ENCODE results near the gene IFITM1. TPM values are rescaled to one million over a fixed set of nuclear protein-coding genes. Genes with fewer than 3 reads are reported as not detected.

The IFITM1 gene
- polyA plus RNA-seq, 3 donors, result 26.0 to 49.5 (median 36.3) TPM

DNA sequence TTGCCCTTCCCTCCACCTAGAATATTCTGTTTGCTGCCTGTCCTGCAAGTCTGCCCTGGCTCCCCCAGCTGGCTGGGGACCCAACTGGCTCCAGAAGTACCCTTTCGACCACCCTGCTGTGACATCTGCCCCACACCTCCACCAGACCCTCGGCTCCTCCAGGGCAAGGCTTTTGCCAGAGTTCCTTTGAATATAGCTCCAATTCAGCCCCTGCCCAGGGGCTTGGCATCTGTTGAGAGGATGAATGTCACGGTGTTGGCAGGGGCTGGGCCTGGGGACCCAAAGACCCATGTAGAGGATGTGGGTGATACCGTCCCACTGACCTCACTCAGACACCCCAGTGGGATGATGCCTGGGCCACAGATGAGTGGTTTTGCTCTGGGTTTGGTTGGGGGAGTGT is 31.7 kb upstream of the IFITM1 start:
- Histone ChIP-seq H3K36me3 (replicated peaks in 1 of 2; ENCODE audit: control insufficient read depth in 1 of 2, insufficient read depth in 2 of 2, low read length in 2 of 2) (no peaks in the 10 kb centered on the region), H2AFZ (ENCODE audit: insufficient read depth, low read depth, low read length, poor library complexity, severe bottlenecking) (no peak overlapping the region), H3K4me3 (replicated peaks in 1 of 3; ENCODE audit: low read depth in 2 of 3, low read length in 3 of 3) (no peak overlapping the region), H3K4me2 (replicated peaks; ENCODE audit: extremely low read depth, low read length, poor library complexity, severe bottlenecking) (no peak overlapping the region), H3K27me3 (ENCODE audit: control insufficient read depth in 2 of 2, insufficient read depth in 2 of 2, low read length in 2 of 2) (peaks cover 40 to 62% of the 10 kb centered on the region in 2 donors), H3K9ac (ENCODE audit: insufficient read depth, low read length, poor library complexity, severe bottlenecking) (no peak overlapping the region), H4K20me1 (ENCODE audit: insufficient read depth, low read length) (peaks cover 5% of the 10 kb centered on the region), H3K27ac (ENCODE audit: low read depth in 1 of 2, low read length in 2 of 2) (no peak overlapping the region), H3K9me3 (replicated peaks in 1 of 2; ENCODE audit: control insufficient read depth in 1 of 2, insufficient read depth in 1 of 2, low read length in 2 of 2) (peaks cover 0 to 15% of the 10 kb centered on the region in 2 donors), H3K79me2 (ENCODE audit: insufficient read depth, low read length) (no peaks in the 10 kb centered on the region), H3K4me1 (ENCODE audit: control insufficient read depth in 1 of 2, insufficient read depth in 2 of 2, low read length in 2 of 2) (peaks cover 30 to 40% of the 10 kb centered on the region in 2 donors)
- intact Hi-C loops (cut with micrococcal nuclease), result no loop called here
- DNase-seq, result no peak
- peak overlapping the region in 2 of 7 donors; percentile 48 to 75 for H3K27ac Mint-ChIP-seq
- H3K27me3 Mint-ChIP-seq (ENCODE audit: low read depth in 3 of 3), result peaks cover 58 to 89% (median 61%) of the 10 kb centered on the region in 3 donors
- H3K4me3 Mint-ChIP-seq, result peak overlapping the region in 1 of 2 donors; percentile 91
- peaks cover 9 to 19% of the 10 kb centered on the region in 2 donors for H3K36me3 Mint-ChIP-seq
- peaks cover 30% of the 10 kb centered on the region for H3K4me1 Mint-ChIP-seq
- WGBS (ENCODE audit: insufficient coverage), result 100% methylated on average over 3 of the region's 4 CpGs
- peaks cover 0 to 26% (median 15%) of the 10 kb centered on the region in 7 donors for H3K9me3 Mint-ChIP-seq
- TF ChIP-seq, protein P1, sequence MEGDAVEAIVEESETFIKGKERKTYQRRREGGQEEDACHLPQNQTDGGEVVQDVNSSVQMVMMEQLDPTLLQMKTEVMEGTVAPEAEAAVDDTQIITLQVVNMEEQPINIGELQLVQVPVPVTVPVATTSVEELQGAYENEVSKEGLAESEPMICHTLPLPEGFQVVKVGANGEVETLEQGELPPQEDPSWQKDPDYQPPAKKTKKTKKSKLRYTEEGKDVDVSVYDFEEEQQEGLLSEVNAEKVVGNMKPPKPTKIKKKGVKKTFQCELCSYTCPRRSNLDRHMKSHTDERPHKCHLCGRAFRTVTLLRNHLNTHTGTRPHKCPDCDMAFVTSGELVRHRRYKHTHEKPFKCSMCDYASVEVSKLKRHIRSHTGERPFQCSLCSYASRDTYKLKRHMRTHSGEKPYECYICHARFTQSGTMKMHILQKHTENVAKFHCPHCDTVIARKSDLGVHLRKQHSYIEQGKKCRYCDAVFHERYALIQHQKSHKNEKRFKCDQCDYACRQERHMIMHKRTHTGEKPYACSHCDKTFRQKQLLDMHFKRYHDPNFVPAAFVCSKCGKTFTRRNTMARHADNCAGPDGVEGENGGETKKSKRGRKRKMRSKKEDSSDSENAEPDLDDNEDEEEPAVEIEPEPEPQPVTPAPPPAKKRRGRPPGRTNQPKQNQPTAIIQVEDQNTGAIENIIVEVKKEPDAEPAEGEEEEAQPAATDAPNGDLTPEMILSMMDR (IDR thresholded peaks at IDR 0.05), result no peak

DNA sequence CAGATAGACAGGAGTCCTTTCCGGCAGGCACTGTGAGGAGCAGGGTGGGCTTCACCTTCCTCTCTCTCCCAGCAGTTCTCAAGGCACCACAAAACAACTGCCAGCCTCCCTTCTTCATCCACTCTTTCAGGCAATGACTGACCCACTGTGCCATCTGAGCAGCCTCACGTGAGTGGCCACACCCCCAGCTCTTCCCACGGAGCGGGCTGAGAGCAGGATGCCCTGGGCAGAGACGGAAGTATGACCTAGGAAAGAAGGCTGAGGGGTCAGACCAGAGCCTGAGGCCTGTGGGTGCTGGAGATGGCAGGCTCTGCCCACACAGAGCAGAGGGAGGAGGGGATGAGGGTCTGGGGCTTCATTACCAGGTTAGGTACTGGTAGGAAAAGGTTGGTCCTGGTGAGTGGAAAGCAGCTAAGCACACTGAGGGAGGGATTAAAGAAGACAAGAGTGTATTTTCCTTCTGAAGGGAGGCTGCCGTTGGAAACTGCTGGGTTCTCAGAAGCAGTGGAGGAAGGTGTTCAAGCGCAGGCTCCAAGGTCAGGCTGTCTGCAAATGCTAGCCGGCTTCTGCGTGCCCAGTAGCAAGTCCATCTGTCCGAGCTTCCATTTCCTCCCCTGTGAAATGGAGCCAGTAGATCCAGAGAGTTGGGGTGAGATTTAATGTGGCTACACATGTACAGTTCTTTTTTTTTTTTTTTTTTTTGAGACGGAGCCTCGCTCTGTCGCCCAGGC is 31.0 kb upstream of the IFITM1 start:
- Histone ChIP-seq H3K27ac (ENCODE audit: low read depth in 1 of 2, low read length in 2 of 2) (no peak overlapping the region), H3K27me3 (ENCODE audit: control insufficient read depth in 2 of 2, insufficient read depth in 2 of 2, low read length in 2 of 2) (peaks cover 40 to 64% of the 10 kb centered on the region in 2 donors), H3K9ac (ENCODE audit: insufficient read depth, low read length, poor library complexity, severe bottlenecking) (no peak overlapping the region), H3K4me1 (ENCODE audit: control insufficient read depth in 1 of 2, insufficient read depth in 2 of 2, low read length in 2 of 2) (peaks cover 32 to 41% of the 10 kb centered on the region in 2 donors), H3K79me2 (ENCODE audit: insufficient read depth, low read length) (no peaks in the 10 kb centered on the region), H3K4me3 (replicated peaks in 1 of 3; ENCODE audit: low read depth in 2 of 3, low read length in 3 of 3) (no peak overlapping the region), H4K20me1 (ENCODE audit: insufficient read depth, low read length) (peaks cover 5% of the 10 kb centered on the region), H3K9me3 (replicated peaks in 1 of 2; ENCODE audit: control insufficient read depth in 1 of 2, insufficient read depth in 1 of 2, low read length in 2 of 2) (peaks cover 0 to 15% of the 10 kb centered on the region in 2 donors), H3K4me2 (replicated peaks; ENCODE audit: extremely low read depth, low read length, poor library complexity, severe bottlenecking) (no peak overlapping the region), H3K36me3 (replicated peaks in 1 of 2; ENCODE audit: control insufficient read depth in 1 of 2, insufficient read depth in 2 of 2, low read length in 2 of 2) (no peaks in the 10 kb centered on the region), H2AFZ (ENCODE audit: insufficient read depth, low read depth, low read length, poor library complexity, severe bottlenecking) (no peak overlapping the region)
- DNase-seq, result no peak
- peaks cover 30% of the 10 kb centered on the region for H3K4me1 Mint-ChIP-seq
- WGBS (ENCODE audit: insufficient coverage), result 72% methylated on average over 7 of the region's 13 CpGs
- H3K9me3 Mint-ChIP-seq, result peaks cover 0 to 26% (median 15%) of the 10 kb centered on the region in 7 donors
- TF ChIP-seq, protein P1 (IDR thresholded peaks at IDR 0.05), result no peak
- H3K27ac Mint-ChIP-seq, result peak overlapping the region in 1 of 7 donors; percentile 75
- peaks cover 9 to 20% of the 10 kb centered on the region in 2 donors for H3K36me3 Mint-ChIP-seq
- H3K27me3 Mint-ChIP-seq (ENCODE audit: low read depth in 3 of 3), result peaks cover 62 to 91% (median 64%) of the 10 kb centered on the region in 3 donors
- intact Hi-C loops (cut with micrococcal nuclease), result no loop called here
- peak overlapping the region in 1 of 2 donors; percentile 91 for H3K4me3 Mint-ChIP-seq
